NCI-H446 treated with DMSO at 0.1 percent for 48 hours (cell line): Measurements from ENCODE around the gene FN1.

Experiments
- DNase-seq: peaks from one replicate; lab custom pipeline; 2025; lab: John Stamatoyannopoulos, UW

FN1 gene

GRCh38 chr2:215382480-215382879 is 53.4 kb downstream of the FN1 start:
- DNase-seq = no peak

DNA sequence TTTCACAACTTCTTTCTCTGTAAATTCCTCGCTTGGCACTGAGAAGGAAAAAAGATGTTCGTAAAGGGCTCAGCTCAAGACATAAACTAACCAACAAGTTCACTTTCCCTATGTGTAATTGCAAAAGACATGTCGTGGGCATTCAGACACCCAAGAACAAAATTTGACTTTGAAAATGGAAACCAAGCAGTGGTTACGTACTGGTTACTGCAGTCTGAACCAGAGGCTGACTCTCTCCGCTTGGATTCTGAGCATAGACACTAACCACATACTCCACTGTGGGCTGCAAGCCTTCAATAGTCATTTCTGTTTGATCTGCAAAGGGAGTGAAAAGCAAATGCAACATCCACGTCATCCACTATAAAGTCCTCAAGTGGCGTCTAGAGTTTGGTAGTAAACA is 53.9 kb downstream of the FN1 start:
- no peak for DNase-seq

DNA sequence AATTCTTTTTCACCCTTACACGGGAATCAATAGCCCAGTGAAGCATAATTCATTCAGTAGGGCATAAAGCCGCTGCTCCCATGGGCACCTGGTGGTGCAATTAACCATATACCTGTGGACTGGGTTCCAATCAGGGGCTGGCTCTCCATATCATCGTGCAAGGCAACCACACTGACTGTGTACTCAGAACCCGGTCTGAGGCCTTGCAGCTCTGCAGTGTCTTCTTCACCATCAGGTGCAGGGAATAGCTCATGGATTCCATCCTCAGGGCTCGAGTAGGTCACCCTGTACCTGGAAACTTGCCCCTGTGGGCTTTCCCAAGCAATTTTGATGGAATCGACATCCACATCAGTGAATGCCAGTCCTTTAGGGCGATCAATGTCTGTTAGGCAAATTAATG is 55.2 kb downstream of the FN1 start:
- DNase-seq = no peak

- DNase-seq = no peak
Measured at GRCh38 chr2:215379948-215380347, 55.9 kb downstream of the FN1 start.

- DNase-seq = no peak
Measured at GRCh38 chr2:215379039-215379438, 56.8 kb downstream of the FN1 start.

- no peak for DNase-seq
Measured at GRCh38 chr2:215378045-215378444, 57.8 kb downstream of the FN1 start.

- no peak for DNase-seq
Measured at GRCh38 chr2:215377283-215377682, 58.6 kb downstream of the FN1 start.

GRCh38 chr2:215376103-215376780 is 59.6 kb downstream of the FN1 start:
- DNase-seq = no peak

DNA sequence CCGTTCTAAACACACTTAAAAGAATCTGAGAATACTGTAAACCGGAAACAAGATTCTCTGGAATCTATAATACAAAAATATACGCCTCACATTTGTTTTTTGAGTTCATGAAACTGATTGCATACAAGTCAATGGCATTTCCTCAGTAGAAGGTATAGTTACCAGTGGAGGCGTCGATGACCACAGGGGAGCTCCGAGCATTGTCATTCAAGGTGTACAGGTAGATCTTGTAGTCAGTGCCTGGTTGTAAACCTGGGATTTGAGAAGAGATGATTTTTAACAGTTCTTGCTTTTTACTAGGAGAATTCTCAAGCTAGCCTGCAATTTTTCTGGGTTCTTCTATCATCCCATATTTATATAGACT is 60.4 kb downstream of the FN1 start:
- DNase-seq = no peak

DNA sequence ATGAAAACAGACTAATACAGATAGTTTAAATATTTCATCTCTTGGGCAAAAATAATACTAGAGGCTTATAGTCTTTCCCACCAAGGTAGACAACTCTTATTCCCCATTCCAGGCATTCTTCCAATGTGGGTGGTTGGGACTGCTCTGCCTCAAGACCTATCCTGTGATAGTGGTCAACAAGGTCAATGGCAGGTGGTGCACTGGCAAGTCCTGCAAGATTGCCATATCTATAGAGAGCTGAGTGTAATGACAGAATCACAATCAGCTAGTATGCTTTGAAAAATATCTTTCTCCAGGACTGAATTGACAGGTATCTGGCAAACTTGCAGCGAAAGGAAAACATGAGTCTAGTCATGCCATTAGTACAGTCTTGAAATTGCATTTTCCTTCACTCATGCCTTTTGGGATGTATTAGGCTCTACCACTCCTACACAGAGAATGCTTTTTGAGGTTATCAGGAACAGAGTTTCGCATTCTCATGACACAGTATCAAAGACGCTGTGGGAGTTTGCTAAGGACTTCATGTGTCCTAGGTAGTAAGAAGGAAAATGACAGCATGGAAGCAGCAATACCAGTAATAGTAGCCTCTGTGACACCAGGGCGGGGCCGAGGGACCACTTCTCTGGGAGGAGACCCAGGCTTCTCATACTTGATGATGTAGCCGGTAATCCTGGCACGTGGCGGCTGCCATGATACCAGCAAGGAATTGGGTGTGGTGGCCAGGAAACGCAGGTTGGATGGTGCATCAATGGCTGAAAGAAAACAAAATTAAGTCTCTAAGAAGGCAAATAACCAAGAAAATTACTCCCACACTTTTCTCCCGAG is 61.0 kb downstream of the FN1 start:
- DNase-seq = no peak

DNA sequence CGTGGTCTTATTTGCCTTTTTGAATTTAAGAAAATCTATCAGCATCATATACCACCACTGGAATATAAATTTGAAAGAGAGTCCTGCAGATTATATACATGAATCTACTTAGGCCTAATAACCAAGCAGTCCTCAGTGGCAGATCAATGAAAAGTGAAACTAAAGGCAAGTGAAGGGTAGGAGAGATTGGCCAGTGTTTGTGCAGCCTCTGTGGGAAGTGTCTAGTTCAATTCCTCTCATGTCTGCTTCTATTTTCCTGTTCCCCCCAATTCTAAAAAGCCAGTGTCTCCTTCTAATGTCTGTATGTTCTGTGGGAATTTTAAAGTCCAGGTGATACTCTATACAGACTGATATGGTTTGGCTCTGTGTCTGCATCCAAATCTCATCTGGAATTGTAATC is 61.9 kb downstream of the FN1 start:
- DNase-seq = no peak

GRCh38 chr2:215372968-215373649 is 62.8 kb downstream of the FN1 start:
- DNase-seq = no peak

- no peak for DNase-seq
Measured at GRCh38 chr2:215371915-215372897, 63.7 kb downstream of the FN1 start.

DNA sequence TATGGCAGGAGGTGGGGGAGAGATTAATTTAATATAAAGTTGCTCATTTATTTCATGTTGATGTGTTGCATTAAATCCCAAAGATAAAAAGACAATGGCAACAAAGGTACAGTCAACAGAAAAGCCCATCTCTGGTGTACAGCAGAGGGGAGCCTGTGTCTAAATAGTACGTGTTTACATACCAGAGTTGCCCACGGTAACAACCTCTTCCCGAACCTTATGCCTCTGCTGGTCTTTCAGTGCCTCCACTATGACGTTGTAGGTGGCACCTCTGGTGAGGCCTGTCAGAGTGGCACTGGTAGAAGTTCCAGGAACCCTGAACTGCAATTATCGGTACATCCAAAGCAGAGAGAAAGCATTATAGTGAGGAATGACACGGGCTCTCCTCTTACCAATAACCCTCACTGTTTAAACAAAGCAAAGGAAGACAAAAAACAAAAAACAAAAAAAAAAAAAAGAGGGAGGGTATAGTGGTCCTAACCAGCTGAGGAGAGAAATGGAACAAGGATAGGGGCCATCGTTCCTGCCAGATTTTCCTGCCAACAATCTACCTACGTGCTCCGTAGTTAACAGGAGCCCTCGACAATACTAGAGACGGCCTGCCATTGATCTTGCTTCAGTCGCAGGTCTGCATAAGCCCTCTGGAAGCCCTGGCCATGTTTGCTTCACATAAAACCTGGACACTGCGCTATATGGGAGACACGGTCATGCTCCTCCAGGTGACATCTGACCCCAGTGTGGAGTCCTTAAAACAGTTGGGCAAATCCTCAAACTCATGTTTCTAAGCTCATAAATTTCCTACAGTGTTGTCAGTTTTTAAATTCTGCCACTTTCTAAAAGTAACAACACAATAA is 65.5 kb downstream of the FN1 start:
- no peak for DNase-seq

- DNase-seq = no peak
Measured at GRCh38 chr2:215369181-215369760, 66.6 kb downstream of the FN1 start.

GRCh38 chr2:215368493-215368809 is 67.4 kb downstream of the FN1 start:
- no peak for DNase-seq

DNA sequence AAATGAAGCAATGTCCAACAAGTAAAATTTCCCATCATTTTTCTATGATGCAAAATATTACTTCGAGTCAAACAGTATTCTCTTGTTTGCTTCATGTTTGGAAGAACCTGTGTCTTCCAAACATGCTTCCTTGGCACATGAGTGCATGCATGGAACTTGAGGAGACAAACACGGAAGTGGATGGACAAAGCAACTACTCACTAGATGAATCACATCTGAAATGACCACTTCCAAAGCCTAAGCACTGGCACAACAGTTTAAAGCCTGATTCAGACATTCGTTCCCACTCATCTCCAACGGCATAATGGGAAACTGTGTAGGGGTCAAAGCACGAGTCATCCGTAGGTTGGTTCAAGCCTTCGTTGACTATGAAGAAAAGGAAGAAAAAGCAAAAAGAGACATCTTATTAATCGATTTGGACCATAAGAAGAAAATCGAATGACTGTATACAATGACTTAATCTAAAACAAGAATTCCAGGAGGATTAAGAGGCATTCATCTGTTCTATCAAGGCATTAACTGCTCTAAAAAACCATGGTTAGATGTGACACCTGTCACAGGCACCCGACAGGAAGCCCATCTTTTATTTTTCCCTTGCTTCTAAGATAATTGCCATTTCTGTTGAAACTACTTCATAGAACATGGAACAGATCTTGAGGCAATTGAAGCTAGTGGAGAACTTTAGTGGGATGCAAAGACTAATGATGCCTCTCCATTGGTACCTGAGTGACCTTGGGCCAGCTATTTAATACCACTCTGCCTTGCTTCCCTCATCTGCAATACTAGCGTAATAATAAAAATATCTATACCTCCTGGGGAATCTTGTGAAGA is 68.0 kb downstream of the FN1 start:
- no peak for DNase-seq

DNA sequence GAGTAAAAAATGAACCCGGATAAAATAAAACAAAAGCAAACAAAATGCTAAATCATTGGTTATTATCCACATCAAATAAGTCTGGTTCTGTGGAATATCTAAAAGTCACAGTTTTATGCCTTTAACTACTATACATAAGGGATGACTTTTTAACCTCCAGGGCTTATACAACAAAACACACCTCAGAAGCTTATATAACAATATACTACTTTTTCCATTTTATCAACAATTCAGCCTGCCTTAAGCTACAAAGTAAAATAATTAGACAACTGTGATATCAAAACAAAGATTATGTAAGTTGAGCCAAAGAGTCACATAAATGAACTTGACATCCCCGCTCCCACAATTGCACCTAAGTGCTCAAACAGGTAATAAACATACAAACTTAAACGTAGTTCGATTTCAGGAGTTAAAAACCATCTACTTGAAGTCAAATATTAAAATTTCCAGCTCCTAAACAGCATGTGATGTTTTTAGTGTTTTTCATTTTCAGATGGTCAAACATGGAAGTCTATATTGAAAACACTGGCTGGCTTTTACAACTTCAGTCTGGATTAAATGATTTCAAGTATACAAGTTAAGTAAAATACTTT is 69.3 kb downstream of the FN1 start:
- DNase-seq = no peak

GRCh38 chr2:215365184-215365658 is 70.6 kb downstream of the FN1 start:
- DNase-seq = no peak
